HG03159 (cell line): ENCODE results near the gene STH.
"Not testable (repeated sequence)": the region's sequence is repeated elsewhere in the genome, so short reads cannot be mapped to it uniquely, and the experiment has no call there.

ENCODE experiments used
- ATAC-seq: cut with Tn5 transposase; IDR thresholded peaks from one replicate; pipeline ENCODE4 v1.9.1; 2021; ENCODE audit warnings: mild to moderate bottlenecking, moderate library complexity; ENCODE audit not compliant: unreplicated experiment

The STH gene

GRCh38 chr17:46002311-46002972 is 3.4 kb downstream of the STH start:
- ATAC-seq: no peak

GRCh38 chr17:46002973-46003316 is 3.9 kb downstream of the STH start:
- no peak for ATAC-seq

- no peak for ATAC-seq
Observed at GRCh38 chr17:46003907-46004748, 5.1 kb downstream of the STH start.

- not testable (repeated sequence) for ATAC-seq
Observed at GRCh38 chr17:46006082-46006481, 7.0 kb downstream of the STH start.

GRCh38 chr17:46007461-46007965 is 8.5 kb downstream of the STH start:
- ATAC-seq: no peak

GRCh38 chr17:46008591-46008990 is 9.5 kb downstream of the STH start:
- ATAC-seq: no peak

GRCh38 chr17:46009681-46010596 is 10.9 kb downstream of the STH start:
- ATAC-seq: no peak

GRCh38 chr17:46010597-46011186 is 11.6 kb downstream of the STH start:
- no peak for ATAC-seq

- ATAC-seq: no peak
Observed at GRCh38 chr17:46011711-46012505, 12.9 kb downstream of the STH start.

GRCh38 chr17:46012506-46013079 is 13.5 kb downstream of the STH start:
- ATAC-seq: no peak

GRCh38 chr17:46013127-46013501 is 14.1 kb downstream of the STH start:
- no peak for ATAC-seq

- ATAC-seq: no peak
Observed at GRCh38 chr17:46013502-46014165, 14.6 kb downstream of the STH start.

- ATAC-seq: not testable (repeated sequence)
Observed at GRCh38 chr17:46019408-46019925, 20.4 kb downstream of the STH start.

GRCh38 chr17:46020023-46020761 is 21.1 kb downstream of the STH start:
- no peak for ATAC-seq

- no peak for ATAC-seq
Observed at GRCh38 chr17:46020998-46021397, 21.9 kb downstream of the STH start.

- ATAC-seq: not testable (repeated sequence)
Observed at GRCh38 chr17:46023366-46023765, 24.3 kb downstream of the STH start.

- no peak for ATAC-seq
Observed at GRCh38 chr17:46023783-46024388, 24.8 kb downstream of the STH start.

- no peak for ATAC-seq
Observed at GRCh38 chr17:46024590-46024989, 25.5 kb downstream of the STH start.
